Measurements from ENCODE around the gene GET3. TPM values are rescaled to one million over a fixed set of nuclear protein-coding genes. Genes with fewer than 3 reads are reported as not detected.

The GET3 gene
- total RNA-seq, 1 experiment from 2014 or later = 69.9 TPM

GRCh38 chr19:12715929-12716328 is 21.4 kb upstream of the GET3 start:
- ATAC-seq (no peak), DNase-seq (ENCODE audit: low read depth, low spot score) (no peak)
- Histone ChIP-seq H3K36me3 (ENCODE audit: control insufficient read depth, insufficient read depth, low read length) (peaks cover 3% of the 10 kb centered on the region), H3K27me3 (ENCODE audit: control insufficient read depth, insufficient read depth, low read length) (no peaks in the 10 kb centered on the region), H3K4me3 (ENCODE audit: low read depth in 2 of 2, low read length in 2 of 2) (no peak overlapping the region), H3K4me1 (ENCODE audit: control insufficient read depth, insufficient read depth, low read length) (peaks cover 5% of the 10 kb centered on the region), H3K27ac (ENCODE audit: low read length) (no peak overlapping the region), H3K9me3 (ENCODE audit: control insufficient read depth, insufficient read depth, low read depth, low read length) (no peaks in the 10 kb centered on the region)
- BruUV-seq (replicated peaks) = no TSS peak
- intact Hi-C loops (cut with micrococcal nuclease; ENCODE audit: unreplicated experiment) (no loop called here), in situ Hi-C loops (cut with HindIII; ENCODE audit: low pct_unique_long_range_greater_than_20kb, low sequenced_read_pairs) (no loop called here)
- ChIA-PET CTCF (interaction anchor here (1.3 kb wide), 1 partner anchor 80 kb away, joined by 5 read pairs; no protein-coding TSS in a partner anchor), POLR2A (interaction anchor here (0.6 kb wide), 2 partner anchors 35 to 1503 kb away, joined by 3 to 5 read pairs; no protein-coding TSS in a partner anchor)
- no peak for TF ChIP-seq TCF7L2 (IDR thresholded peaks at IDR 0.05; ENCODE audit: low read depth, low read length)
- TF ChIP-seq REST (IDR thresholded peaks at IDR 0.05; ENCODE audit: insufficient read depth in 1 of 2, low read depth in 2 of 2, low read length in 1 of 2) = no peak
- no peak for TF ChIP-seq SIN3A (IDR thresholded peaks at IDR 0.05; ENCODE audit: borderline replicate concordance, insufficient read depth, low read depth, low read length)
- no peak for TF ChIP-seq CTCF (IDR thresholded peaks at IDR 0.05)
- no peak for TF ChIP-seq POLR2AphosphoS5 (IDR thresholded peaks at IDR 0.05; ENCODE audit: low read depth, low read length)

GRCh38 chr19:12720296-12720695 is 17.0 kb upstream of the GET3 start:
- peaks cover 5% of the 10 kb centered on the region for H3K4me1 ChIP-seq (ENCODE audit: control insufficient read depth, insufficient read depth, low read length)

More at GRCh38 chr19:12720296-12720695, 17.0 kb upstream of the GET3 start:
- no peak for DNase-seq (ENCODE audit: low read depth, low spot score)
- no TSS peak for BruUV-seq (replicated peaks)
- peaks cover 3% of the 10 kb centered on the region for H3K36me3 ChIP-seq (ENCODE audit: control insufficient read depth, insufficient read depth, low read length)
- no peak for ATAC-seq
- H3K27me3 ChIP-seq (ENCODE audit: control insufficient read depth, insufficient read depth, low read length) = no peaks in the 10 kb centered on the region
- in situ Hi-C loops (cut with HindIII; ENCODE audit: low pct_unique_long_range_greater_than_20kb, low sequenced_read_pairs) (no loop called here), intact Hi-C loops (cut with micrococcal nuclease; ENCODE audit: unreplicated experiment) (no loop called here)
- POLR2A ChIA-PET = no interaction called here
- peak overlapping the region; percentile 83 to 96 for H3K4me3 ChIP-seq (ENCODE audit: low read depth in 2 of 2, low read length in 2 of 2)
- peak overlapping the region; percentile 98 for H3K27ac ChIP-seq (ENCODE audit: low read length)
- H3K9me3 ChIP-seq (ENCODE audit: control insufficient read depth, insufficient read depth, low read depth, low read length) = no peaks in the 10 kb centered on the region
- no peak for TF ChIP-seq POLR2AphosphoS5 (IDR thresholded peaks at IDR 0.05; ENCODE audit: low read depth, low read length)
- TF ChIP-seq CTCF (IDR thresholded peaks at IDR 0.05) = no peak
- no peak for TF ChIP-seq SIN3A (IDR thresholded peaks at IDR 0.05; ENCODE audit: borderline replicate concordance, insufficient read depth, low read depth, low read length)
- TF ChIP-seq TCF7L2 (IDR thresholded peaks at IDR 0.05; ENCODE audit: low read depth, low read length) = no peak
- TF ChIP-seq REST (IDR thresholded peaks at IDR 0.05; ENCODE audit: insufficient read depth in 1 of 2, low read depth in 2 of 2, low read length in 1 of 2) = no peak
- CTCF ChIA-PET = no interaction called here

Data from Panc1 (cell line).